DOHH2 (cell line): ENCODE data around the gene FAM181A.

Source experiments
- CTCF ChIP-seq: fragments of 200-600 bp; sonication (generic); IDR thresholded peaks from one replicate; pipeline ENCODE4 v1.5.1; 2014; ENCODE audit warnings: antibody characterized with exemption, mild to moderate bottlenecking, low read depth, low read length; ENCODE audit not compliant: poor library complexity, severe bottlenecking
- EZH2phosphoT487 ChIP-seq: fragments of 200-600 bp; sonication (generic); IDR thresholded peaks from 2 replicates; pipeline ENCODE4 v1.6.1; 2017; ENCODE audit warnings: borderline replicate concordance, mild to moderate bottlenecking, antibody characterized with exemption, low read length, moderate library complexity, mixed read lengths

DNA sequence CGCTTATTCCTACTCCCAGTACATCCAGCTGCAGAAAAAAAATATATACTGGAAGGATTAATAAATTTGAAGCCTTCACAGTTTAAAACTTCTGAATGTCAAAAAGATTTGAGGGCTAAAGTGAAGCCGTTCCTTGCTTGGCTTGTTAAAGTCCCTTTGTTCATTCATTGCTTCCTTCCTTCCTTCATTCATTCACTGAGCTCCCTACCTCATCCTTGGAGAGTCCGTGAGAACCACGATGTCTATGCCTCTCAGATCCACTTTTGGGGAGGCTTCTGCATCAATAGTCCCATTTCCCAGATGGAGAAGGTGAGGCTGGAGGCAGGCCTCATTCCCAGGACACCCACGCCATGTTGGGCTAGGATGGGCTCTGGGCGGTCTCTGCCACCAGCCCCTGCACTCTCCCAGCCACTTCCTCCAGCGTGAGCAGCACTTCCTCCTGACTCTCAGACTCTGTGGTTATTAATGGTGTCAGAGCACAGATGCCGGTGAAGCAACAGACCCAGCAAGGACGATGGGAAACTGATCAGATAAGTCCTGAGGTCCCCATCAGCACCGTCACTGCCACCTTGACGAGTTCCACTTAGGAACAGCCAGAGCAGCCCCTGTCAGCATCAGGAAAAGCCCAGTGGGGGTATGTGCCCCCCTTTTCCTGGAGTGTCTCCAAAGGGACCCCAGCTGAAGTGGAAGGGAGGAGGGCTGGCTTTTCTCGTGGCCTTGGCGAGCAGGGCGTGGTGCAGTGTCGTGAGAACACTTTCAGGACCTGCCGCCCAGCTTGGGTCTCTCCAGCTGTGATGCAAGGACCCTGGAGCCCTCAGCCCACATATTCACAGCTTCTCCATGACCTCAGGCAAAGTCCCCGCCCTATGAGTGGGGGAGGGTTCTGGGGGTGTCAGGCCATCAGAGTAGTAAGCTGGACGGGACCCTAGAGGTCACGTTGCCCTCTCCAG, 28.0 kb downstream of the FAM181A start:
- TF ChIP-seq EZH2phosphoT487 = no peak
- no peak for TF ChIP-seq CTCF
